Activated naive CD8-positive, alpha-beta T cell treated with anti-CD3 and anti-CD28 coated beads for 36 hours (primary cell): ENCODE data around the gene GPR179. TPM values are rescaled to one million over a fixed set of nuclear protein-coding genes. Genes with fewer than 3 reads are reported as not detected.

Experiments
- DNase-seq: peaks from one replicate; pipeline ENCODE4 v3.0.0; 2021
- H3K27ac Mint-ChIP-seq: one replicate; pipeline ENCODE4 v1.8.0; 2022; ENCODE audit warnings: mild to moderate bottlenecking, moderate library complexity, mixed read lengths
- H3K27me3 Mint-ChIP-seq: one replicate; pipeline ENCODE4 v1.8.0; 2022; ENCODE audit warnings: mild to moderate bottlenecking, mixed read lengths
- H3K36me3 Mint-ChIP-seq: one replicate; pipeline ENCODE4 v1.8.0; 2021; ENCODE audit warnings: mild to moderate bottlenecking, mixed read lengths
- H3K4me1 Mint-ChIP-seq: one replicate; pipeline ENCODE4 v1.8.0; 2021; ENCODE audit warnings: mixed read lengths
- H3K4me3 Mint-ChIP-seq: one replicate; pipeline ENCODE4 v1.8.0; 2022; ENCODE audit warnings: mild to moderate bottlenecking, moderate library complexity, mixed read lengths
- H3K9me3 Mint-ChIP-seq: one replicate; pipeline ENCODE4 v1.8.0; 2022; ENCODE audit warnings: mixed read lengths
- total RNA-seq, 2 experiments: library from RNA; stranded (reverse); gene quantifications; one replicate each; pipeline ENCODE4 v1.2.3, GENCODE V29; 2021

The GPR179 gene
- total RNA-seq, 2 experiments from 2014 or later, result 0.23 to 0.34 TPM

GRCh38 chr17:38333635-38334295 is 10.0 kb downstream of the GPR179 start:
- H3K36me3 Mint-ChIP-seq, result no peaks in the 10 kb centered on the region
- H3K27me3 Mint-ChIP-seq, result peaks cover 4% of the 10 kb centered on the region
- H3K27ac Mint-ChIP-seq, result no peak overlapping the region
- DNase-seq, result peak; percentile 58
- no peaks in the 10 kb centered on the region for H3K9me3 Mint-ChIP-seq
- no peaks in the 10 kb centered on the region for H3K4me1 Mint-ChIP-seq
- no peak overlapping the region for H3K4me3 Mint-ChIP-seq

- Mint-ChIP-seq H3K4me1 (no peaks in the 10 kb centered on the region), H3K4me3 (no peak overlapping the region), H3K27me3 (peaks cover 4% of the 10 kb centered on the region), H3K36me3 (no peaks in the 10 kb centered on the region), H3K27ac (no peak overlapping the region), H3K9me3 (no peaks in the 10 kb centered on the region)
- DNase-seq, result no peak
Measured at GRCh38 chr17:38332735-38333134, 11.0 kb downstream of the GPR179 start.

- H3K27me3 Mint-ChIP-seq, result peaks cover 4% of the 10 kb centered on the region
- H3K4me3 Mint-ChIP-seq, result no peak overlapping the region
- no peaks in the 10 kb centered on the region for H3K36me3 Mint-ChIP-seq
- DNase-seq, result no peak
- peaks cover 2% of the 10 kb centered on the region for H3K4me1 Mint-ChIP-seq
- no peaks in the 10 kb centered on the region for H3K9me3 Mint-ChIP-seq
- no peak overlapping the region for H3K27ac Mint-ChIP-seq
Measured at GRCh38 chr17:38330941-38331411, 12.8 kb downstream of the GPR179 start.

GRCh38 chr17:38329808-38330730 is 13.7 kb downstream of the GPR179 start:
- no peak overlapping the region for H3K27ac Mint-ChIP-seq

GRCh38 chr17:38329284-38329683 is 14.5 kb downstream of the GPR179 start:
- peaks cover 4% of the 10 kb centered on the region for H3K27me3 Mint-ChIP-seq
- no peak for DNase-seq
- peaks cover 9% of the 10 kb centered on the region for H3K4me1 Mint-ChIP-seq
- no peak overlapping the region for H3K27ac Mint-ChIP-seq
- no peaks in the 10 kb centered on the region for H3K9me3 Mint-ChIP-seq
- no peaks in the 10 kb centered on the region for H3K36me3 Mint-ChIP-seq
- no peak overlapping the region for H3K4me3 Mint-ChIP-seq

More at GRCh38 chr17:38329808-38330730, 13.7 kb downstream of the GPR179 start:
- no peak for DNase-seq
- no peaks in the 10 kb centered on the region for H3K9me3 Mint-ChIP-seq
- H3K4me1 Mint-ChIP-seq, result peaks cover 6% of the 10 kb centered on the region
- no peaks in the 10 kb centered on the region for H3K36me3 Mint-ChIP-seq
- no peak overlapping the region for H3K4me3 Mint-ChIP-seq
- peaks cover 4% of the 10 kb centered on the region for H3K27me3 Mint-ChIP-seq

DNA sequence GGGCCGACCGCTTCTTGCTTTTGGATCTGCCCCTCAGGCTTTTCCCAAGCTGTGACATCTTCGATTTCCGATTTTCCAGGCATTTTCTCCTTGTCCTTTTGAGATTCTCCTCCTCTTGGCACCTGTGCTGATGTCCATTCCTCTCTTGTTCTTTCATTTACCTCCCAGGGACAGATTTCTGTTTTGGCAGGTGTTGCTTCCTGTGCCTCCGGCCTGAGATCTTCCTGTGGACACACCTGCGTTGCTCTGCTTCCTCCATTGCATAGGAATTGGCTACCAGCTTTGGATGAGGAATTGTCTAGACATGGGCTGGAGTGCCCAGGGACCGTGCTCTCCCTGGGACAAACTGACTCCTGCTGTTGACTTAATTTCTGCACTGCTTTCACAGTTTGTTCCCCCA is 15.1 kb downstream of the GPR179 start:
- Mint-ChIP-seq H3K4me1 (peaks cover 9% of the 10 kb centered on the region), H3K4me3 (no peak overlapping the region), H3K36me3 (peaks cover 3% of the 10 kb centered on the region), H3K27me3 (peaks cover 4% of the 10 kb centered on the region), H3K9me3 (no peaks in the 10 kb centered on the region), H3K27ac (no peak overlapping the region)
- DNase-seq, result no peak

GRCh38 chr17:38327936-38328335 is 15.8 kb downstream of the GPR179 start:
- no peaks in the 10 kb centered on the region for H3K9me3 Mint-ChIP-seq
- no peak overlapping the region for H3K4me3 Mint-ChIP-seq
- H3K36me3 Mint-ChIP-seq, result peaks cover 7% of the 10 kb centered on the region
- H3K27ac Mint-ChIP-seq, result no peak overlapping the region
- peaks cover 9% of the 10 kb centered on the region for H3K4me1 Mint-ChIP-seq
- no peak for DNase-seq
- H3K27me3 Mint-ChIP-seq, result no peaks in the 10 kb centered on the region

DNA sequence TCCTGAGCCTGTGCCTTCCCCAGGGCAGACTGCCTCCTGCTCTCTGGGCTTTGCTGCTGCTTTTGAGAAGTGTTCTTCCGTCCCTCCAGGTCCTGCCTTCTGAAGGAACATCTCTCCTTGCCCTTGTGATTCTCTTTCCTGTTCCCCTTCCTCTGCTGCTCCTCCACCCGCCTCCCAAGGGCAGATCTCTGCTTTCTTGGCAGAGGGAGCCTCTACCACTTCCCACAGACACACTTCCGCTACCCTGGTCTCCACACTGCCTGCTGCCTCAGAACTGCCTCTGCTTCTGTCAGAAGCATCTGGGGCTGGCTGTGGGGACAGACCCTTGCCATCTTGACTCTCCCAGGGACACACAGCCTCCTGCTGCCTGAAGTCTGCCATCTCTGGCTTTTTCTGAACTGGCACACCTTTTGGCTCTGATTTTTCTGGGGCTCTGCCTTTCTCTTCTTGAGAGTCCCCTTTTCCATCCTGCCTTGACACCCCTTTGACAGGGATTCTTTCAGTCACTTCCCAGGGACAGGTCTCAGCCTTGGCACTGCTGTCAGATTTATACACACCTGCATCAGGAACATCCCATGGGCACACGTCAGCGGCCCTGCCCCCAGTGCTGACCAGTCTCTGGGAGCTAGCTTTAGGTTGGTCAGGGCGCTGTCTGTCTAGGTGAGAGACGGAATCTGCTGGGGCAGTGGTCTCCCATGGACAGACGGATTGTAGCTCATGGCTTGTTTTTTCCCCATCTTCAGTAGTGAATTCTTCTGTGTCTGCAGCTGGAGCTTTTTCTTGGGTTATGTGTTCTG is 16.6 kb downstream of the GPR179 start:
- Mint-ChIP-seq H3K27ac (peak overlapping the region; percentile 19), H3K4me3 (no peak overlapping the region), H3K36me3 (peaks cover 11% of the 10 kb centered on the region), H3K27me3 (no peaks in the 10 kb centered on the region), H3K9me3 (no peaks in the 10 kb centered on the region), H3K4me1 (peaks cover 9% of the 10 kb centered on the region)
- no peak for DNase-seq

- Mint-ChIP-seq H3K9me3 (no peaks in the 10 kb centered on the region), H3K4me1 (peaks cover 9% of the 10 kb centered on the region), H3K27ac (peak overlapping the region; percentile 42), H3K36me3 (peaks cover 16% of the 10 kb centered on the region), H3K27me3 (no peaks in the 10 kb centered on the region), H3K4me3 (no peak overlapping the region)
- DNase-seq, result no peak
Measured at GRCh38 chr17:38325221-38325851, 18.4 kb downstream of the GPR179 start.

DNA sequence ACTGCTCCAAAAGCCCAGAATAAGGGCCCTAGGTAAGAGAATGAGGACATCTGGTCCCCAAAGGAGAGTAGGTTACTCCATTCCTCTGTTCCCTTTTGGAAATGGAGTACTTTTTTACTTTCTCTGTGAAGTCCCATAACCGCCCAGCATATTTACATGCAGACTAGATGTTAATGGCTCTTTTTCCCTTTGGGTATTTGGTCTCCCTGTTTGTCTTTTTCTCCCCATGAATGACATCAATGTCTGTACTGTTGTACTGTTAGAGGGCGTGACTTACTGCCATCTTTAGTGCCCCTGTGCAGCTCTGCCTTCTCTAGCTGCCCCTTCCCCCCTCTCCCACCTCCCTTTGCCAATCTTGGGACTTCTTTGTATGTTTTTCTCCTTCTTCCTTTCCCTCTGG is 19.0 kb downstream of the GPR179 start:
- Mint-ChIP-seq H3K9me3 (no peaks in the 10 kb centered on the region), H3K27me3 (no peaks in the 10 kb centered on the region), H3K27ac (no peak overlapping the region), H3K36me3 (peaks cover 16% of the 10 kb centered on the region), H3K4me3 (no peak overlapping the region), H3K4me1 (peaks cover 9% of the 10 kb centered on the region)
- DNase-seq, result no peak

DNA sequence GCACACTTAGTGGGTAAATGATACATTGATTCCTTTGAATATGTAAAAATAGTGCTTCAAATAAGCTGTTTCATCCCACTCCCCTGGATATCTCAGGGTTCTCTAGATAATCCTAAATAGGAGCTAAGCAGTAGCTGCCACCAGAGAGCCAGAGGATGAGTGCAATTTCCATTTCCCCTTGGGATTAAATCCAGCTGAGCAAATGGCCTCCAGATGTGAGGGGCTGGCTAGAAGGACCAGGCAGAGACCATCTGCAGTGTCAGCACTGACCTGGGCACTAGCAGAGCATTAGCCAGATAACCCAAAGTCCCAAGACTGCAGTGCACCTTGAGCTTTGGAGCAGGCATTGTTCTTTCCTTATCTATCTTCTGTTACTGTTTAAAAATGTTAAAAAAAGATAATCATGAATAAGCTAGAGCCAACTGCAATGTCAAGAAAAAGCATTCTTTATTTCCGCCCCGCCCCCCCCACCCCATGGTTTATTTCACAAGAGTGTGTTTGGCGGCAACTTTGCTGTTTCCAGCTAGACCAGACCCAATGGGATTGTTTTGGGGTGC is 19.5 kb downstream of the GPR179 start:
- no peak overlapping the region for H3K27ac Mint-ChIP-seq
- H3K36me3 Mint-ChIP-seq, result peaks cover 16% of the 10 kb centered on the region
- no peaks in the 10 kb centered on the region for H3K9me3 Mint-ChIP-seq
- H3K4me3 Mint-ChIP-seq, result no peak overlapping the region
- DNase-seq, result no peak
- H3K4me1 Mint-ChIP-seq, result peaks cover 9% of the 10 kb centered on the region
- H3K27me3 Mint-ChIP-seq, result no peaks in the 10 kb centered on the region

DNA sequence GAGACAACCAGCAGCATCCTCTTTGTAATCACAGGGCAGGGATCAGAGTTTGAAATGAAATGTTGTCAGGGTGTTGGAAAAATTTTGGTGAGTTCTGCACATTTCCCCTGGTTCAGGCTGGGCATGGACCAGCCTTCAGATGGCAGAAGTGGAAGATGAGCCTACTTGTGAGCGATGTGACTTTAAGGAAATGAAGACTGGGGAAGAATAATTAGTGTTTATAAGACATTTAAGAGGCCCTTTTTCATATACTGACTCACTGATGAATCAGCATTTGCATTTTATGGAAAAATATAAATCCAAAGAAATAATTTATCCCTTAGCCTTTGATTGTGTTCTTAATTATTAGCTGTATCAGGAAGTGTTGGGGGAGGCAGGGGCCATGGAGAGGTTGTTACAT is 20.9 kb downstream of the GPR179 start:
- no peak for DNase-seq
- no peak overlapping the region for H3K4me3 Mint-ChIP-seq
- H3K27me3 Mint-ChIP-seq, result no peaks in the 10 kb centered on the region
- no peaks in the 10 kb centered on the region for H3K9me3 Mint-ChIP-seq
- peaks cover 19% of the 10 kb centered on the region for H3K36me3 Mint-ChIP-seq
- peaks cover 9% of the 10 kb centered on the region for H3K4me1 Mint-ChIP-seq
- no peak overlapping the region for H3K27ac Mint-ChIP-seq

GRCh38 chr17:38322156-38322779 is 21.5 kb downstream of the GPR179 start:
- DNase-seq, result peak; percentile 62
- Mint-ChIP-seq H3K27me3 (no peaks in the 10 kb centered on the region), H3K4me3 (no peak overlapping the region), H3K4me1 (peaks cover 9% of the 10 kb centered on the region), H3K36me3 (peaks cover 19% of the 10 kb centered on the region), H3K9me3 (no peaks in the 10 kb centered on the region), H3K27ac (no peak overlapping the region)

GRCh38 chr17:38320482-38320881 is 23.3 kb downstream of the GPR179 start:
- no peak for DNase-seq
- no peak overlapping the region for H3K4me3 Mint-ChIP-seq
- no peaks in the 10 kb centered on the region for H3K9me3 Mint-ChIP-seq
- no peak overlapping the region for H3K27ac Mint-ChIP-seq
- H3K36me3 Mint-ChIP-seq, result peaks cover 25% of the 10 kb centered on the region
- peaks cover 6% of the 10 kb centered on the region for H3K4me1 Mint-ChIP-seq
- H3K27me3 Mint-ChIP-seq, result no peaks in the 10 kb centered on the region
